ENCODE data around the gene PLXNA4.

- TF ChIP-seq CTCF (IDR thresholded peaks at IDR 0.05) (no peak), POLR2A (IDR thresholded peaks at IDR 0.05) (no peak)
These were observed 207.9 kb downstream of the PLXNA4 start for GRCh38 chr7:132368246-132368900.
